ENCODE results near the gene PDLIM7. TPM values are rescaled to one million over a fixed set of nuclear protein-coding genes. Genes with fewer than 3 reads are reported as not detected.

Gene PDLIM7
- total RNA-seq, 1 donor from 2014 or later = 161 TPM

DNA sequence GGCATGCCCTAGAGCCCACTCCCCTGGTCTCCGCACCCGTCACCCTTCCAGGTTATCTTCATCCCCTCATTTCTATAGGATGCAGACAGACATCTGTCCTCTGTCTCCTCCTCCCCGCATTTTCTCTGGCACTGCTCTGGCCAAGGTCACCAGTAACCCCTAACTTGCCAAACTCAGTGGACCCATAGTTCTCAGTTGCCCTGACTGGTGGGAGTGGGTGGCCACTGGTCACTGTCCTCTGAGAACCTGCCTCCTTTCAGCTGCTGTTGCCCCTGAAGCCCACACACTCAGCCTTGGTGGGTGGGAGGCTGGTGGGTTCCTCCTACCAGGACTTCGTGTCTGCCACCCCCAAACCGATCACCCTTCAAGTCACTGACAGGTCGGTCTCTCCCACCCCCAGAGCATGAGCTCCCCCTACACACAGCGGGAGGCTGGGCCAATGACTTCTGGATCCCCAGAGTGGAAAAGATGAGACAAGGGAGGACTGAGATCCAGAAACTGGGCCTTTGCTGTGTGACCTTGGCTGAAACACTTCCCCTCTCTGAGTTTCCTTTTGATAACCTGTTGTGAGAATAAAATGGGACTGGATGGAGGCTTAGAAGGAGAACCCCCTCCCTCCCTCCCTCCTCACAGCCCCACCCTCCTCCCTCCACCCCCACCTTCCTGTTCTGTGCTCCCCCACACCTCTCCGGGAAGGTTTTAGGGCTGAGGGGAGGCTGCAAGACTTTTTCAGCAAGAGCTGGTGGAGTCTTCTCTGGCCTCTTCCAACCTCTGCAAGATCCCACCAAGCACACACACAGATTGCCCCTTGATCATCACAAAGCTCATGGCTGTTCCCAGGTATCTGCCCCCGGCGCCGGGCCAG, 21.6 kb downstream of the PDLIM7 start:
- DNase-seq (ENCODE audit: low read depth) = no peak

DNA sequence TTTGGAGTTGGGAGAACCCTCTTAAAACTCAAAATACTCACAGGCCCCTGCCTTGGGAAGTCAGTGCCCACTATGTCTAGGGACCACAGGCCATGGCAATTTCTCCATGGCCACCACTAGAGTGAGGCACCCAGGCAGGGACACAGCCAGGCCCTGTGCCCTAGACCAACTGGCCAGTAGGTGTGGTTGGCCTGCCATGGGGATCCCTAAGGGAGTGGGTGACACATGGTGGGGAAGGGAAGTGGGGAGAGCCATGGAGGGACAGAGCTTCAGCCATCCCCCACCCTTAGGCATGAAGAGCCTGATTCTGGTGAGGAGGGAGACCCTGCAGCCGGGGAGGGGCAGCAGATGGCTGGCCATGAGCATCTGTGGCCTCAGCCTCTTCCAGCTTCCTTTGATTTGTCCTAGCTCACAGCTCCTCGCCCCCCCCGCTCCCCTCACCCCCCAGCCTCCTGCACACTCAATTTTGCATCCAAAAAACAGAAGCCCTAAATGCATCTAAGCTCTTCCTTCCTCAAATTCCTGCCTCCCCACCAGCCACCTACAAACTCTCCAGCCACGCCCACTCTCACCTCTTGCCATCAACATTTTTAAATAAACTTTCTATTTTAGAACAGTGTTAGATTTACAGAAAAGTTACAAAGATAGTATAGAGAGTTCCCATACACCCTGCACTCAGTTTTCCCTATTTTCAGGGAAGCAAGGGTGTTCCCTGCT, 22.4 kb downstream of the PDLIM7 start:
- no peak for DNase-seq (ENCODE audit: low read depth)

DNA sequence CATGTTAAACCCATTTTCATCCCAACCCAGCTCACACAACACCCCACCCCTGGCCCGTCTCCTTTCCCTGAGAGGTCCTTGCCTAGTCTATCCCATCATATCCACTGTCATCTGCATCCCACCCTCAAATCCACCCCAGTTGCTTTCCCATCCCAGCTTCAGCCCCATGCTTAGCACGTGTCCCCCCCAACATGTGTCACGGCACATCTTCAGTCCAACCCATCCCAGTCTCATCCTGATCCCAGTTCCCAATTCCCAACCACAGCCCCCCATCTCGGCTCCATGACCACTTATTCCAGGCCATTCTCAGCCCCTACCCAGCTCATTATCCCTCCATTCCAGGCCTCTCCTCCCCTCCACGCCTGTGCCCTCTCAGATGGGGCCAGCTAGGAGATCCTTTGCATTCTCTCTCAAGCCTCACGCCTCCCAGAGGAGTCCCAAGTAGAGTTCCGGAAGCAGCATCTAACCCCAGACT, 23.4 kb downstream of the PDLIM7 start:
- DNase-seq (ENCODE audit: low read depth) = no peak

DNA sequence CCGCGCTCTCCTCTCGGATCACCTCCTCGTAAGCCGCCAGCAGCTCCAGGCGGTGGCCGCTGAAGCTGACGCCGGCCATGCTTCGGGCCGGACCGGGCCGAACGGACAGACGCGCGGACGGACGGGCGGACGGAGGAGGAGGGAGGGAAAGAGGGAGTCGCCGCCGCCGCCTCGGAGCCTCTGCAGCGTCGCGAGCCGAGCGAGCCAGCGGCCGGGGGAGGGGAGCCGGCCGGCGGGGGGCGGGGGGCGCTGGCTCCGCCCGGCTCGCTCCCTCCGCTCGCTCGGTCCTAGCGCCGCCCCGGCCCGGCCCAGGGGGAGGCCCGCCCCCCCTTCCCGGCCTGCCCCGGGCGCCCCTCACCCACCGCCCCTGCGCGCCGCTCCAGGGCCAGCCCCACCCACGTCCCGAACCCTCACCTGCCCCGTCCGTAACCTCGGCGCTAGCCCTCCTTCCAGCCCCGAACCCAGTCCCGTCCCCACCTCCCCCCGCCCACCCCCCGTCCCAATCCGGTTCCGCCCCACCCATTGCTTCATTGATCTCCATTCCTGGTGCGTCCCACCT, 23.9 kb downstream of the PDLIM7 start, which contains the start of gene DBN1:
Gene DBN1, minus strand, starts transcription at position 192 of the 559 bp plus-strand sequence. Its CDS starts 113 bp downstream, at position 79.
- no peak for DNase-seq (ENCODE audit: low read depth)

DNA sequence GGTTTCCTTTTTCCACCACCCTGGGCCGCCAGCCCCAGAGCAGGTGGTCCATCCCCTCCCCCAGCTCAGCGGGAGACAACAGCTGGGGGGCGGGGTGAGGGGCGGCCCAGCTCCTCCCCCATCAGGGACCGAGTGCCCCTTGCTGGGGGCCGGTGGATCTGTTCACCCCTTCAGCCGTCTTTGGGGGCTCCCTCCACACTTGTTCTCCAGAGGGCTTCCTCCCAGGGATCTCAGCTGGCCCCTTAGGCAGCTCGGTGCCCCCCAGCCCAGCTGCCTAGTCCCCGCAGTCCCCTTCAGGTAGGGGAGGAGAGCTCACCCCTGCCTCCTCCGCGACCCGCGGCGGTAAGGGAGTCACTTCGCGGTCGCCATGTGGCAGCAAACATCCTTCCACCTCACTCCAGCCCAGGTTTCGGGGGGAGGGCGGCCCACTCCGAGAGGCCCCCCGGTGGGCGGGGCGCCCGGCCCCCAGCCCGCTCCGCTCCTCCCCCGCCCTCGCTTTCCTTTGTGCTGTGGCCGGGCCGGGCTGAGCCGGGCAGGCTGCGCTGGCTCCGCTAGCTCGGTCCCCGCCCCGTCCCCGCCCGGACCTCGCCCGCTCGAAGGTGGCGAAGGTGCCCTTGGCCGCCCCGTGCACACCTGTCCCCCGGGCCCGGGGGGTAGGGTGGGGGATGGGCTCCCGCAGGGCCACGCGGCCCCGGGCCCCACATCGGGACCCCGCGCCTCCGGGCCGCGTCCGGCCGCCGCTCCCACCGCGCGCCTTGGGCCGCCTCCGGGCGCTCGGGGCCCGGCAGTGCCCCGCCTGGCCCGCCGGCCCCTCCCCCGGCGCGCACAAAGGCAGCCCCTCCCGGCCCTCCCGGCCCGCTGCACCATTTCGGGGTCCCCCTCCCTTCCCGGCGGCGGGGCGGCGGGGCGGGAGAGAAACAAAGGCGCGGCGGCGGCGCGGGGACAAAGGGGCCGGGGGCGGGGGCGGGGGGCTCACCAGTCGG, 24.7 kb downstream of the PDLIM7 start:
- DNase-seq (ENCODE audit: low read depth) = no peak

DNA sequence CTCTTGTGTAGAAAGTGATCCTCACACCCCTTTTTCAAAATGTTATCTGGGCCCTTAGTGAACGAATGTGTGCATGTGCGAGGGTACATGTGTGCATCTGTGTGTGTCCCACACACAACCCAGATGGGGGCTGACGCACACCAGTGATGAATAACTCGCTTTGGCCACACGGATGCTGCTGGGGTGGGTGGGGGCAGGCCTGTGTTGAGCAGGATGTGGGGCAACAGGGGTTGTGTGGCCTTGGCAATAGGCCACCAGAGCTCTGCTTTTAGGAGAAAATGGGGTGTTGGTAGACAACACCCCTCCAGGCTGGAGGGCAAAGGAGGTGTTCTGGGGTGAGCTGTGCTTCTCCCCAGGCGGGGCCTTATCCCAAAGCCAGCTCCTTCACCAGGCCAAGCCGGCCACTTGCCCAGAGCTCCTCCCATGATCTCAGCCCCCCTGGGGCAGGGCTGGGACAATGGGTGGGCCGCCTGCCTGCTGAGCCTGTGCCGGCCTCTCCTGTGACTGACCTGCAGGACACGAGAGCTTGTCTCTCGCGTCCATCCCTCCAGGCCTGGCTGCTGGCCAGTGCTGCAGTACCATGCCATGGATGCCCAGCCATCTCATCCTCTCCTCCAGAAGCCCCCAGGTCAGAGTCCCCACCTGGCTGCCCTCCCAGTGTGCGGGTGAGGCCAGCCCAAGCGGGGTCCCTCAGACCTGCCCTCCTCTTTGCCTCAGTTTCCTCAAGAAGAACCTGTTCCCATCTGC, 25.6 kb downstream of the PDLIM7 start:
- DNase-seq (ENCODE audit: low read depth) = no peak

DNA sequence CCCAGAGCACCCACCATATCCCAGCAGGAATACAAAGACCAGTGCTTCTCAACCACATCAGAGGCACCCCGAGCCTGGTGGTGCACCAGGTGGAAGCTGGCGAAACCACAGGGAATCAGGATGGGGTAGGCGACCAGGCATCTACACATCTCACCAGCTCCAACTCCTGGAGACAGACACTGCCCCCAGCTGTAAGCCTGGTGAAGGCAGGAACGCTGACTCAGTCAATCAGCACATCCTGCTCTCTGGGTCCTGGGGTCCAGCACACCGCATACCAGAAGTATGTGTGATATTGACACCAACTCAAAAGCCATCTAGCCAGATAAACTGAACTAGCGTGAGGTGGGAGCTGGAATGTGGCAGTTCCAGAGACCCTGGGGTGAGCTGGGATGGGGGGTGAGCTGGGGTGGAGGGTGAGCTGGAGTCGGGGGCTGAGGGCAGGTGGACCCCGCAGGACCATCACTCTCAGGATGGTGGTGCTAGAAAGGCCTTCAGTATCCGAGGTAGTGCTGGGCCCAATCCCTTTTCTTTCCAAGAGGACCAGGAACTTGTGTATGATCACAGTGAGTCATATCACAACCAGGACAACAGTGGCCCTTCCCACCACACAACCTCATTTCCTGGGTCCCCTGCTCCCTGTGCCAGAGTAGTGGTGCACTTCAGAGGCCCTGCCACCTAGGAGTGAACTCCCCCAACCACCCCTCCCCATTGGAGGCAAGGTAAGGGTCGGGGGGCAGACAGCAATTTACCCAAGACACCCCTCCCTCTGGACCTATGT, 26.5 kb downstream of the PDLIM7 start:
- DNase-seq (ENCODE audit: low read depth) = peak; percentile 34

DNA sequence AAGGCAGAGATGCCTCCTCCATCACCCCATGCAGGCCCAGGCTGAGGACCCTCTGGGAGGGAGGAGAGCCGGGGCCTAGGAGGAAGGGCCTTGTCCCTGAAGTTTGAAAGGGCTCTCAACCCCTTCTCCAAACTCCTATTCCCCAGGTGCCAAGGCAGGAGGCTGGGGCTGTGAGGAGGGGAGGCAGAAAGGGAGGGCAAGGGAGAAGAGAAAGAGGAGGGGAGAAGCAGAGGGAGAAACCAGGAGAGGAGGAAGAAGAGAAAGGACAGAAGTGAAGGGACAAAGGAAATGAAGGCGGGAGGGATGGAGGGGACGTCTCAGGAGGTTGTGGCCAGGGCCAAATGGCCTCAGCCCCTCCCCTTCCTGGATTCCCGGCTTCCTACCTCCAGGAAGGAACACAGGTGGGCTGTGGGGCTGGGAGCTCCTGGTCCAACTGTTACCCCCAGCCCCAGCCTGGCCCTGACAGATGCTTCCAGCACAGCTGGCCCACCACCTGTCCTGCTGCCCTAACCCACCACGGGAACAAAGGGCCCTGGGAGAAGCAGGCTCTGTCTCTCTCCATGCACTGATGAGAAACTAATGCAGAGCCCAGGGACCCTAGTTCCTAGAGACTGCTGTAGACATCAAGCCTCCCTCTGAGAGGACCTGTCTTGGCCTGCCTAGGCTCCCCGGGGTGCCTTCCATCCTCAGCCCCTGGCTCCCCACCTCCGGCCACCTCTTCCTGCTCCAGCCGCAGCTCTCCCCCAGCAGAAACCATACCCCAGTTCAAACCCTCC, 27.5 kb downstream of the PDLIM7 start:
- no peak for DNase-seq (ENCODE audit: low read depth)

DNA sequence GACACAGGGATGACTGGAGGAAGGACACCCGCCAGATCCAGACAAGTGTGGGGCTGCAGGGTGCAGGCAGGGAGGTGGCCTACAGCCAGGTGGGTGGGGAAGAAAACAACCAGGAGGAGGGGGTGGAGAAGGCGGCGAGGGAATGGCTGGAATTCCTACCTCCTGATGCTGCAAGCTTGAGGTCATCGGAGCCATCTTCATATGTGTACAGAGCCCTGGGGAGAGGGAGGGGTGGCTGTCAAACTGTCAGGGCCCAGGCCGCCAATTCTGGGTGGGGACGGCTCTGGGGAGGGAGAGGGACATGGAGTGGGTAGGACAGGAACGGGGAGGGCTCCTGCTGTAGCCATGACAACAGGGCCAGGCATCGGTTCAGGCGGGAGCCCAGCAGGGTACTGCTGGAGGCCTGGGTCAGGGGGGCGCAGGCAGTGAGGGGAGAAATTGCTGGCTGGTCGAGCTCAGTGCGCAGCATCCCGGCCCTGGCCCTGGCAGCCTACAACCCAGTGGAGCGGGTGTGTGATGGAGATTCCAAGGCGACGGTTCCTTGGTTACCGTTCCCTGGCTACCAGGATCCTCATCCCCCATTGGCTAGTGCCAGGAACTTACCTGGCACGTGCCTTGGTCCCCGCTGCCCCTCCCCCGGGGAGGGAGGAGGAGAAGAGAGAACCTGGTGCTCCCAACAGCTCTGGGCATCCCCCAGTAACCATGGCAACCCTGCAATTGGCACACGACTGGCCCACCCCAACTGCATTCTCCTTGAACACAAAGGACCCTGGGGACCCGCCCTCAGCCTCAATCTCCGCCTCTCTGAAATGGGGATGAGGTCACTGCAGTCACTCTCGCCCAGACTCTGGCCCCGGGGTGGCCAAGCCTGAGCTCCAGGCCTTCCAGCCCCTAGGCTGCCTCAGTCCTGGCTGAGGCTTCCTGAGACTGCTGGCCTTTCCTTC, 28.4 kb downstream of the PDLIM7 start:
- DNase-seq (ENCODE audit: low read depth) = no peak

DNA sequence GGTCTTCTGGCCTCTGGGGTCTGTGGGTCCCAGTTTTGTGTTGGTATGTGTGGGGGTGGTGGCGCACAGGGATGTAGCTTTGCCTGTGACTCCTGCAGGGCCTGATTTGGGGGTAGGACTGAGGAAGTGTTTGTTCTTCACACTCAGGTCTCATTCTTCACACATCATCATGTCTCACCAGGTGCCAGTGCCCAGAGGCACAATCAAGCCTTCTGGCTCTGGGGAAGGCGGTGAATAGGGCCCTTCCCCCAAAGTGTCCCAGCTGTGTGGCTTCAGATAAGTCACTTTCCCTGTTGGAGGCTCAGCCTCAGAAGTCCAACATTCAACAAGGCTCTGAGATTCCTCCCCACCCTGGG, 29.1 kb downstream of the PDLIM7 start:
- no peak for DNase-seq (ENCODE audit: low read depth)

DNA sequence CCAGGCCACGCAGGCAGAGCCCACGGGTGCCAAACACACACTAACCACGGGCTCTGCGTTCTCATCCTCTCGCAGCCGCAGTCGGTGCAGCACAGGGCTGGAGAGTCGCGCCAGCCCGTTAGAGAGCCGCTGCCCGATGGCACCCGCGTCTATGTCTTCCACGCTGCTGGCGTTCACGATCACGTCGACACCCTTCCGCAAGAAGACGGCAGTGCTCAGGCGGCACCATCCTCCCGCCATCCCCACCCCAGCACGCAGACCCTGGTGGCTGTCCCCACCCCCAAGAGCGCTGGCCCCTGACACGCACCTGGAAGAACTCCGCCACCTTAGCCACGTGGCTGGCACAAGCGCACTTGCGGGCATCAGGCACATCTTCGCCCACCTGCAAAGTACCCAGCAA, 30.0 kb downstream of the PDLIM7 start:
- no peak for DNase-seq (ENCODE audit: low read depth)

DNA sequence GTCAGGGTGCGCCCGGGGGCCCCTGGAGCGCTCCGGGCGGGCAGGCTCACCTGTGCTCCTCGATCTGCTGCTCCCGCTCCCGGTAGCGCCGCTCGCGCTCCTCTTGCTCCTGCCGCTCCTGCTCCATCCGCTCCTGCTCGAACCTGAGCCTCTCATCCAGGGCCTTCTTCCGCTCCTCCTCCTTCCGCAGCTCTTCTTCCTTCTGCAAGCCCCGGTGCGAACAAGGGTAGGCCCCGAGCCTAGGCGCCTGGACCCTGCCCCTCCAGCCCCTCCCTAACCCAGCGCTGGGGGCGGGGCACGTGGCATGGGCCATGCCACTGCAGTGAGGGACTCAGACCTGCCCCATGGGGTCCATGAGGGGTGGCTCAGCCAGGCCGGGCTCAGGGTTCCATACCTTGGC, 30.5 kb downstream of the PDLIM7 start:
- DNase-seq (ENCODE audit: low read depth) = no peak

DNA sequence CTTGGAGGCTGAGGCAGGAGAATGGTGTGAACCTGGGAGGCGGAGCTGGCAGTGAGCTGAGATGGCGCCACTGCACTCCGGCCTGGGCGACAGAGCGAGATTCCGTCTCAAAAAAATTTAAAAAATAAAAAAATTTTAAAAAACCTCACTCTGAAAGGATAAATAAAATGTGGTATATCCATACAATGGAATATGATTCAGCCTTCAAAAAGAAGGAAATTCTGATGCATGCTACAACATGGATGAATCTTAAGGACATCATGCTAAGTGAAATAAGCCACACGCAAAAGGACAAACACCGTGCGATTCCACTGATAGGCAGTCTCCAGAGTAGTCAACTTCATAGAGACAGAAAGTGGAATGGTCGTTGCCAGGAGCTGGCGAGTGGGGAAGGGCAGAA, 32.4 kb downstream of the PDLIM7 start:
- DNase-seq (ENCODE audit: low read depth) = no peak

DNA sequence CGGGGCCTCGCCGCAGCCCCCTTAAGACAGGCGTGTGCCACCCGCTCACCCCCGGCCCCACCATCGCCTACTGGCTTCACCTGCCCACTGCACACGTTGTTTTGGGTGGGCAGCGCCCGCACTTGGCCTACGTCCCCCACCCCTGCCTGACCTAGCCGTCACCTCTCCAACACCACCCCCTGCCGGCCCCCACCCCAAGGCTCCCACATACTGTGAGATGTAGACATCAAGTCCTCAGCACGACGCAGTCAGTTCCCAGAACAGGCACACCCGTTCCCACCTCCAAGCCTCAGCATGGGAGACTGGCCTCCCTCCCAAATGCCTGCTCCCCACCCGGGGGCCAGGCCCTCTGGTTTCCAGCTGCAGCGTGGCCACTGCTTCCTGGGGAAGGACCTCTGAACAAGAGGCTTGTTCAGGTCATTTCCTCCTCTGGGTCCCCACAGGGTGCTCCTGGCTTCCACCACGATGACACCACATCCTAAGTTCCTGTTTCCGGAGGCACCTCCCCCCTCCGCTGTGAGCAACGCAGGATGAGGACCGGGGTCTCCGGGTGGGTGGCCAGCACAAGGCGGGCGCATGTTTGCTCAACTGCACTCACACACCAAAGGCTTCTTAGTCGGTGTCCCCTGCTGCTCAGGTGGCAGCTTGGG, 35.3 kb downstream of the PDLIM7 start:
- no peak for DNase-seq (ENCODE audit: low read depth)

DNA sequence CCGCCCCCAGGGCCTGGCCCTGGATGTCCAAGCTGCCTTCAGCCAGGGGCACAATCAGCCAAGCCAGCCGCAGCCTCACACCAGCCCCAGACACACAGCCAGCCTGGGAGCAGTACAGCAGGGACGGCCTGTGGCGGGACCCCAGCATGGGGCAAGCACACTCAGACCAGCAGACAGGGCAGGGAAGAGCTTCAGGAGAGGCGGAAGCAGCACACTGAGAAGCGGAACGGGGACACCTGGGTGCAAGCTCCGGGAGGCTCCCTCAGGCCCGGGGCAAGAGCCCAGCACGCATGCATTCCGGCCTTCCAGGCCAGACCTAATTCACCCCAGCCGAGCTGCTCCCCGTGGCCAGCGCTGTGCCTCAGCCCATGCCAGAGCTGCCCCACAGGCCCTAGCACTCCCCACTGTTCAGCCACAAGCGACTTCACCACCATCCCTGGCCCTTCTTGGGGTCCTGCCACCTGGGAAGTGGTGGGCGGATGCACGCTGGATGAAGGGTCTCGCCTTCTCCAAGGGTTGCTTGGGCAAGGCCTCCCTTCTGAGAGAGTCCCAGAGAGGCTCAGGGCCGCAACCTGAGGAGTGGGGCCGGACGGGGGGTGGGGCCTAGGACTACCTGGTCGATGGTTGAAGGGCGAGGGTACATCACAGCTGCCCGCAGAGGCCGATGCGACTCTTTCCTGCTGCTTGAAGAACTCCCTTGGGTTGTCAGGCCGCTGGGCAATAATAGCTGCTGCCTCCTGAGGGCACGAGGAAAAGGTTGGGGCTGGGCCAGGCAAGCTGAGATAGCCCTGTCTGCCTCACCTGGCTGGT, 37.4 kb downstream of the PDLIM7 start:
- no peak for DNase-seq (ENCODE audit: low read depth)

DNA sequence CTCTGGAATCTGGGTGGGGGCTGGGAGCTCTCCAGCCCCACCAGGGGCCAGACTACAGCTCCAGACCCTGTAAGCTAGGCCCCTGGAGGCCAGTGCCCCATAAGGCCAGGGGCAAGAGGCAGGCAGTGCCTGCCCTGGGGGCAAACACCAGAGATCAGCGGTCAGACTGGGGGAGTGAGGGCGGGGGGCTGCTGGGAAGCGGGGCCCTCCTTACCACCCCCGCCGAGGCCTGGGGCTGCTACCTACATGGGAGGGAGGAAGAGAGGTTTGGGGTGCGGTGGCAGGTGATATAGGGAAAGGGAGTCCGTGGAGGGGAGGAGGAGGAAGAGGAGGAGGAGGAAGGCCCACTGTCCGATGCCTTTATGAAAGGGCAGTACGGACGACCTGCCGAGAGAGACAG, 38.0 kb downstream of the PDLIM7 start:
- no peak for DNase-seq (ENCODE audit: low read depth)

DNA sequence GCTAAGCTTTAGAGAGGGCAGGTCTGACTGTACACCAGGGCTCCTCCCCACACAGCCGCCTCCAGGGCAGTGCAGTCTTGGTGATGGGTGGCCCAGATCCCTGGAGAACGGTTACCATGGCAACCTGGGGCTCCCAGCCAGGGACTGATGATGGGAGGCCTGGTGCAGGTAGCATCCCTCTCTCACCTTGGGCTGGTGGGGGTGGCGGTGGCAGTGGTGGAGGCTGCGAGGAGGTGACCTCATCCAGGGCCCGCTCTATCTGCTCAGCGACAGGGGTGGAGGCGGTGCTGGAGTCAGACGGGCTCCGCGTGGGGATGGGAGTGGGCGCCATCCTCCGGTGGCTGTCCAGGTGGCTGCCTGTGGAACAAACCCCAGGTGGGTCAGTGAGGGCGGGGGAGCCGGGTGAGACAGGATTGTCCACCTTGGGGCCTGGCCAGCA, 38.5 kb downstream of the PDLIM7 start:
- no peak for DNase-seq (ENCODE audit: low read depth)
